Vagina (tissue), 2 donors: ENCODE data around the gene AMH.
A peak's percentile ranks its signal among the peaks of the same experiment; 100 is the strongest.

Source experiments
- POLR2A ChIP-seq, 2 donors: fragments of 450-650 bp; IDR thresholded peaks; one replicate each; pipeline ENCODE4 v1.6.1; 2017; ENCODE audit warnings: antibody characterized with exemption in 2 of 2, mild to moderate bottlenecking in 2 of 2, moderate library complexity in 2 of 2
- POLR2AphosphoS5 ChIP-seq, 2 donors: sonication (generic); formaldehyde crosslinking; IDR thresholded peaks; one replicate each; pipeline ENCODE4 v1.9.0; 2017; ENCODE audit warnings: antibody characterized with exemption in 2 of 2, mild to moderate bottlenecking in 2 of 2, low read depth in 1 of 2; ENCODE audit not compliant: insufficient read depth in 1 of 2
- TF ChIP-seq, protein P1 (sequence below), 3 experiments: fragments of 450-650 bp in 2 of 3; fragments of 200-600 bp in 1 of 3; sonication (generic) in 1 of 3; IDR thresholded peaks; one replicate each; pipeline ENCODE4 v1.5.1; 2017 to 2019; ENCODE audit warnings: antibody characterized with exemption in 3 of 3, mild to moderate bottlenecking in 2 of 3, moderate library complexity in 2 of 3

- no peak for TF ChIP-seq POLR2A (IDR thresholded peaks at IDR 0.05)
- TF ChIP-seq, protein P1, sequence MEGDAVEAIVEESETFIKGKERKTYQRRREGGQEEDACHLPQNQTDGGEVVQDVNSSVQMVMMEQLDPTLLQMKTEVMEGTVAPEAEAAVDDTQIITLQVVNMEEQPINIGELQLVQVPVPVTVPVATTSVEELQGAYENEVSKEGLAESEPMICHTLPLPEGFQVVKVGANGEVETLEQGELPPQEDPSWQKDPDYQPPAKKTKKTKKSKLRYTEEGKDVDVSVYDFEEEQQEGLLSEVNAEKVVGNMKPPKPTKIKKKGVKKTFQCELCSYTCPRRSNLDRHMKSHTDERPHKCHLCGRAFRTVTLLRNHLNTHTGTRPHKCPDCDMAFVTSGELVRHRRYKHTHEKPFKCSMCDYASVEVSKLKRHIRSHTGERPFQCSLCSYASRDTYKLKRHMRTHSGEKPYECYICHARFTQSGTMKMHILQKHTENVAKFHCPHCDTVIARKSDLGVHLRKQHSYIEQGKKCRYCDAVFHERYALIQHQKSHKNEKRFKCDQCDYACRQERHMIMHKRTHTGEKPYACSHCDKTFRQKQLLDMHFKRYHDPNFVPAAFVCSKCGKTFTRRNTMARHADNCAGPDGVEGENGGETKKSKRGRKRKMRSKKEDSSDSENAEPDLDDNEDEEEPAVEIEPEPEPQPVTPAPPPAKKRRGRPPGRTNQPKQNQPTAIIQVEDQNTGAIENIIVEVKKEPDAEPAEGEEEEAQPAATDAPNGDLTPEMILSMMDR (IDR thresholded peaks at IDR 0.05), result peak; percentile 91 to 98 (median 92)
- TF ChIP-seq POLR2AphosphoS5 (IDR thresholded peaks at IDR 0.05; ENCODE audit: insufficient read depth in 1 of 2, low read depth in 1 of 2), result peak; percentile 47 to 72
These were observed 24.4 kb downstream of the AMH start for GRCh38 chr19:2273356-2274184.
